ENCODE measurements around the gene INPP5A.

DNA sequence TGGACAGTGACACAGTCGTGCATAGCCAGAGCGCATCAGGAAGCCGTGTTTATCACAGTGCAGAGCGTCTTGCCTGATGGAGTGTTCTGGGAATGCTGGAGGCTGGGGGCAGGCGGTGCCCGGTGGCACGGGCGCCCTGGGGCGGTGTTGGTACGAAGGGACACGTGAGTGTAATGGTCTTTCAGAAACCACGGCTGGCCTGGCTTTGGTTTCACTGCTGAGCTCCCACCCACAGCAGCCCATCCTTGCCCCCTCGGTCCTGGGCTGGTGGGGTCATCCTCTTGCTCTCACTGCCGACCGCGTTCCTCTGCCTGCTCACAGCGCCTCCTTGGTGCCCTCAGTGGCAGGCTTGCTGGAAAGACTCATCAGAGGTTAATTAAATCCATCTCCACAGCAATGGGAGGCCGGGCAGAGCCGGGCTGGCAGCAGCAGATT, 197.8 kb downstream of the INPP5A start:
- TF ChIP-seq CTCF (IDR thresholded peaks at IDR 0.05), result no peak
- TF ChIP-seq EZH2 (IDR thresholded peaks at IDR 0.05), result no peak
- TF ChIP-seq EZH2phosphoT487 (IDR thresholded peaks at IDR 0.05), result no peak
